SIG-M5 (cell line): Measurements from ENCODE around the gene AWAT2.

ENCODE experiments used
- DNase-seq: peaks from one replicate; lab custom pipeline; 2025; lab: John Stamatoyannopoulos, UW

The AWAT2 gene

GRCh38 chrX:70049925-70050324 is at the start of gene AWAT2:
AWAT2 (minus strand) TSS chrX:70049938; CDS start chrX:70049932, 6 bp downstream.
- DNase-seq: no peak

- no peak for DNase-seq
Measured at GRCh38 chrX:70096052-70096451, 46.3 kb upstream of the AWAT2 start.

GRCh38 chrX:70092247-70092646 is 42.5 kb upstream of the AWAT2 start:
- no peak for DNase-seq

- DNase-seq: no peak
Measured at GRCh38 chrX:70089604-70090297, 40.0 kb upstream of the AWAT2 start.

GRCh38 chrX:70088751-70089150 is 39.0 kb upstream of the AWAT2 start:
- no peak for DNase-seq

GRCh38 chrX:70087857-70088630 is 38.3 kb upstream of the AWAT2 start:
- DNase-seq: no peak

GRCh38 chrX:70084592-70085240 is 35.0 kb upstream of the AWAT2 start:
- DNase-seq: no peak

- DNase-seq: no peak
Measured at GRCh38 chrX:70082723-70083122, 33.0 kb upstream of the AWAT2 start.

GRCh38 chrX:70079870-70080269 is 30.1 kb upstream of the AWAT2 start:
- no peak for DNase-seq

GRCh38 chrX:70079297-70079696 is 29.6 kb upstream of the AWAT2 start:
- DNase-seq: no peak

GRCh38 chrX:70066646-70067045 is 16.9 kb upstream of the AWAT2 start:
- DNase-seq: no peak

GRCh38 chrX:70062961-70063550 is 13.3 kb upstream of the AWAT2 start:
- no peak for DNase-seq

GRCh38 chrX:70062076-70062475 is 12.3 kb upstream of the AWAT2 start, which contains the start of gene OTUD6A:
OTUD6A (plus strand) TSS chrX:70062457; CDS start chrX:70062525, 68 bp downstream.
- no peak for DNase-seq

- DNase-seq: no peak
Measured at GRCh38 chrX:70054391-70054790, 4.7 kb upstream of the AWAT2 start.

- DNase-seq: no peak
Measured at GRCh38 chrX:70052895-70053615, 3.3 kb upstream of the AWAT2 start.

GRCh38 chrX:70049406-70049805 is 332 bp downstream of the AWAT2 start:
- DNase-seq: no peak

- no peak for DNase-seq
Measured at GRCh38 chrX:70046978-70047377, 2.8 kb downstream of the AWAT2 start.

GRCh38 chrX:70044541-70045245 is 5.0 kb downstream of the AWAT2 start:
- DNase-seq: no peak

- DNase-seq: no peak
Measured at GRCh38 chrX:70043685-70044084, 6.1 kb downstream of the AWAT2 start.

- no peak for DNase-seq
Measured at GRCh38 chrX:70042399-70043371, 7.1 kb downstream of the AWAT2 start.
